GM12873 (cell line): ENCODE results near the gene HOXB9.

ENCODE experiments used
- CTCF ChIP-seq: IDR thresholded peaks from 2 replicates; pipeline ENCODE4 v1.5.1; 2012; ENCODE audit warnings: low read depth, mild to moderate bottlenecking, moderate library complexity, low read length, control low read depth; ENCODE audit not compliant: insufficient read depth; ENCODE audit errors: missing control alignments

HOXB9 gene

GRCh38 chr17:48591255-48592056 lies 34.7 kb downstream of the HOXB9 start:
- no peak for TF ChIP-seq CTCF

- no peak for TF ChIP-seq CTCF
These were observed 35.5 kb downstream of the HOXB9 start for GRCh38 chr17:48590607-48591161.

GRCh38 chr17:48589831-48590606 lies 36.1 kb downstream of the HOXB9 start, which contains the start of gene HOXB3:
Gene HOXB3 (minus strand): TSS chr17:48590241. CDS start chr17:48552474, 37,767 bp downstream.
- no peak for TF ChIP-seq CTCF

- TF ChIP-seq CTCF = no peak
These were observed 36.9 kb downstream of the HOXB9 start for GRCh38 chr17:48589060-48589830.

GRCh38 chr17:48588528-48588927 lies 37.6 kb downstream of the HOXB9 start:
- TF ChIP-seq CTCF = no peak

GRCh38 chr17:48588074-48588415 lies 38.1 kb downstream of the HOXB9 start:
- TF ChIP-seq CTCF = no peak
